Activated T-helper 17 cell treated with anti-CD3 and anti-CD28 coated beads, Interleukin-2, amount 50 U/mL, for 72 hours (primary cell): ENCODE measurements around the gene RFK. TPM values are rescaled to one million over a fixed set of nuclear protein-coding genes. Genes with fewer than 3 reads are reported as not detected.
"Not testable (repeated sequence)": the region's sequence is repeated elsewhere in the genome, so short reads cannot be mapped to it uniquely, and the experiment has no call there.

Experiments
- ATAC-seq: fragments of 150-1000 bp; cut with Tn5 transposase; replicated peaks from 2 replicates; pipeline ENCODE4 v1.10.0; 2021; ENCODE audit warnings: mild to moderate bottlenecking, moderate library complexity
- H3K27ac Mint-ChIP-seq: one replicate; pipeline ENCODE4 v1.8.0; 2022; ENCODE audit warnings: mixed read lengths
- H3K27me3 Mint-ChIP-seq: one replicate; pipeline ENCODE4 v1.8.0; 2022; ENCODE audit warnings: mixed read lengths
- H3K36me3 Mint-ChIP-seq: one replicate; pipeline ENCODE4 v1.8.0; 2022; ENCODE audit warnings: low read depth, mild to moderate bottlenecking, mixed read lengths
- H3K4me1 Mint-ChIP-seq: one replicate; pipeline ENCODE4 v1.8.0; 2022; ENCODE audit warnings: mixed read lengths
- H3K4me3 Mint-ChIP-seq: one replicate; pipeline ENCODE4 v1.8.0; 2022; ENCODE audit warnings: mild to moderate bottlenecking, mixed read lengths
- H3K9me3 Mint-ChIP-seq: one replicate; pipeline ENCODE4 v1.8.0; 2022; ENCODE audit warnings: mixed read lengths
- total RNA-seq, 2 donors: library from RNA; stranded (reverse); gene quantifications; one replicate each; pipeline ENCODE4 v1.2.3, GENCODE V29; 2022

Gene RFK
- total RNA-seq: 10 to 100 TPM in 1 of 2 donors, 1 to 10 TPM in 1; 7.9 to 16.8 TPM

DNA sequence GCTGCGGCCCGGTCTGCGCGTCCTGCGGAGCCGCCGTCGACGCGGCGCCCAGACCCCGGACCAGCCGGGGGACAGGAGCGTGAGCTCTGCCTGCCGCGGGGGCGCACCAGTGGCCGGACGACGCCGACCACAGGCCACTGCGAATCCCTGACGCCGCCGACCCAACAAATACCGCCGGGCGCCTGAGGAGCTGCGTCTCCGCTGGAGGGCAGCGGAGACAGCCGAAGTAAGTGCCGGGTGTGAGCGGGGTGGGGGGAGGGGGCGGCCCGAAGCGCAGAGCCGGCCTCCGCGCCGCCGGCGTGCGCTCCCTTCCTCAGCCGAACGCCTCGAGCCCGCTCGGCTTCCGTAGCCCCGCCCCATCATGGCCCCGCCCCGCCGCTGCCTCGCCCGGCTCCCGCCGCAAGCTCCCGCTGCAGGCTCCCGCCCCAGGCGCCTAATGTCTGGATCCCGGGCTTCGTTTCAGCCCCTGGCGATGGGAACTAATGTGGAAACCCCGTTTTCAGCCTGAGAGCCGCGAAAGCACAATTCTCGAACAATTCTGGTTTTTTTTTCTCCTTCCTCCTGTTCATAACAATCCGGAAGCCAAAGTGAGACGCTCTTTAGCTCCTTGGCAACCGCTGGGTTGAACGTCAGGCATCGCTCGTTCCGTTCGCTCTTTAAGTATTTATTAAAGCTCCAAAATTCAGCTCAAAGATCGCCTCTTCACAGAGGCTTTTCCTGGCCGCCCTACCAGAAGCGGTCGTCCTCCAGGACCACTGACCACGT lies at the start of gene RFK:
Gene RFK, minus strand, starts transcription at position 232 of the 765 bp plus-strand sequence. CDS start 255 bp downstream, outside the sequence.
- Mint-ChIP-seq H3K9me3 (no peaks in the 10 kb centered on the region), H3K27me3 (no peaks in the 10 kb centered on the region), H3K27ac (peak within 1 kb of the TSS; percentile 98), H3K4me1 (peaks cover 15% of the 10 kb centered on the region), H3K36me3 (peaks cover 28% of the 10 kb centered on the region), H3K4me3 (peak within 1 kb of the TSS; percentile 98)
- ATAC-seq: peak; percentile 87

DNA sequence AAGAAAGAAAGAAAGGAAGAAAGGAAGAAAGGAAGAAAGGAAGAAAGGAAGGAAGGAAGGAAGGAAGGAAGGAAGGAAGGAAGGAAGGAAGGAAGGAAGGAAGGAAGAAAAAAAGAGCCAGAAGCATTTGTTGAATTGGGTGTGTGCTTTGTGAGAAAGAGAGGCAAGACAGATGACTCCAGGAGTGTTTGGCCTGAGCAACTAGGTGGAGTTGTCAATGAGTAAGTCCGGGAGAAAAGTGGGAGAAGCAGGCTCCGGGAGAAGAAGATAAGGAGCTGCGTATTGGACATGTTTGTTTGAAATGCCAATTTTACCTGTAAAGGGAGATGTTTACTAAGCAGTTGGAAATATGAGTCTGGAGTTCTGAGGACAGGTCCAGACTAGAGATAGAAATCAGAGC lies 49.7 kb upstream of the RFK start:
- H3K9me3 Mint-ChIP-seq: peaks cover 4% of the 10 kb centered on the region
- H3K4me1 Mint-ChIP-seq: peaks cover 22% of the 10 kb centered on the region
- ATAC-seq: no peak
- H3K27me3 Mint-ChIP-seq: no peaks in the 10 kb centered on the region
- H3K36me3 Mint-ChIP-seq: peaks cover 41% of the 10 kb centered on the region
- peak overlapping the region; percentile 99 for H3K27ac Mint-ChIP-seq
- peak overlapping the region; percentile 75 for H3K4me3 Mint-ChIP-seq

DNA sequence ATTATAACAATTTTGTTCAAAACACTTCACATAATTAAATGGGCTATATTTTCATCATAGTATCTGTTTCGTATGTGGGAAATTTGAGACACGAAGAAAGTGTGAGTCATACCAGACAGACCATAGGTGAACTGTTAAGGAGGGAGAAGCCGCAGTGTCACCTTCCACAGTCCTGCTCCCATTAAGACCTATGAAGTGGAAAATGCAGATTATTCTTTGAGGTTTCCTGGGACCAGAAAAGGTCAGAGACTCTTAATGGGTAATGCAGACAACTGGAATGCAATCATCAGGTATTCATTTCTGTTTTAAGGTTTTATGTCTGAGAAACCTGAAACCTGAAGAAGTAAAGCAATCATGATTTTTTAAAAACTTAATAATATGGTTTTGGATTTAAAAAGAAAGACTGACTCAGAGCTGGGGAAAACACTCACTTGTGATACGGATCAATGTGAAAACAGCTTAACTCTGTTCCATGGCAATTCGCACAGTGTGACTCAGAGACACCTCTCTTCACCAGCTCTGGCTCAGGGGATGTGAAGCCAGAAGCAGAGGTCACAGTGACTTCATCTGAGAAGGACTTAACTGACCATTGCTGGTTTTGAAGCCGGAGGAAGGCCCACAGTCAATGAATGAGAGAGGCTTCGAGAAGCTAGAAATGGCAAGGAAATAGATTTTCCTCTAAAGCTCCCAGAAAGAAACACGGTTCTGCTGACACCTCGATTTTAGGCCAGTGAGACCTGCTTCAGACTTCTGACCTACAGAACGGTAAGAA lies 47.5 kb upstream of the RFK start:
- H3K27me3 Mint-ChIP-seq: no peaks in the 10 kb centered on the region
- ATAC-seq: peak; percentile 82
- peak overlapping the region; percentile 75 for H3K4me3 Mint-ChIP-seq
- peaks cover 4% of the 10 kb centered on the region for H3K9me3 Mint-ChIP-seq
- H3K36me3 Mint-ChIP-seq: peaks cover 41% of the 10 kb centered on the region
- peak overlapping the region; percentile 99 for H3K27ac Mint-ChIP-seq
- peaks cover 32% of the 10 kb centered on the region for H3K4me1 Mint-ChIP-seq

DNA sequence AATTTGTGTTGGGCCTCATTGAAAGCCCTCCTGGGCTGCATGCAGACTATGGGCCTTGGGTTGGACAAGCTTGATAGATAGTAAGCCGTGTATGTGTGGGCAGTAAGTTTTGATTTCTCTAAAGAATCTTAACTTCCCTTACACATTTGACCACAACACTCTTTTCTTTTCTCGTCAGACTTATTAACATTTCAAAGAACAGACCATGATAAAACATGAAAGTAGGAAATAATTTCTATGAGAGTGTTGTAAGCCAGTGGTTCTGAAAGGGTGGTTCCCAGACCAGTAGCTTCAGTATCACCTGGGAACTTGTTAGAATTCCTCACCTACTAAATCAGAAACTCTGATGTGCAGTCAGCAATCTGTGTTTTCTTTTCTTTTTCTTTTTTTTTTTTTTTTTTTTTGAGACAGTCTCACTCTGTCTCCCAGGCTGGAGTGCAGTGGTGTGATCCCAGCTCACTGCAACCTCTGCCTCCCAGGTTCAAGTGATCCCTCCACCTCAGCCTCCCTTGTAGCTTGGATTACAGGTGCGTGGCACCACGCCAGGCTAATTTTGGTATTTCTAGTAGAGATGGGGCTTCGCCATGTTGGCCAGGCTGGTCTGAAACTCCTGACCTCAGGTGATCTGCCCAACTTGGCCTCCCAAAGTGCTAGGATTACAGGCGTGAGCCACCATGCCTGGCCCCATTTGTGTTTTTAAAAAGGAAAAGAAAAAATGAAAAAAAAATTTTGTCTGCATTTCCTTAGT lies 44.8 kb upstream of the RFK start:
- peaks cover 4% of the 10 kb centered on the region for H3K9me3 Mint-ChIP-seq
- H3K4me1 Mint-ChIP-seq: peaks cover 24% of the 10 kb centered on the region
- H3K4me3 Mint-ChIP-seq: peak overlapping the region; percentile 47
- H3K27me3 Mint-ChIP-seq: no peaks in the 10 kb centered on the region
- peaks cover 21% of the 10 kb centered on the region for H3K36me3 Mint-ChIP-seq
- peak overlapping the region; percentile 56 for H3K27ac Mint-ChIP-seq
- ATAC-seq: peak; percentile 67

DNA sequence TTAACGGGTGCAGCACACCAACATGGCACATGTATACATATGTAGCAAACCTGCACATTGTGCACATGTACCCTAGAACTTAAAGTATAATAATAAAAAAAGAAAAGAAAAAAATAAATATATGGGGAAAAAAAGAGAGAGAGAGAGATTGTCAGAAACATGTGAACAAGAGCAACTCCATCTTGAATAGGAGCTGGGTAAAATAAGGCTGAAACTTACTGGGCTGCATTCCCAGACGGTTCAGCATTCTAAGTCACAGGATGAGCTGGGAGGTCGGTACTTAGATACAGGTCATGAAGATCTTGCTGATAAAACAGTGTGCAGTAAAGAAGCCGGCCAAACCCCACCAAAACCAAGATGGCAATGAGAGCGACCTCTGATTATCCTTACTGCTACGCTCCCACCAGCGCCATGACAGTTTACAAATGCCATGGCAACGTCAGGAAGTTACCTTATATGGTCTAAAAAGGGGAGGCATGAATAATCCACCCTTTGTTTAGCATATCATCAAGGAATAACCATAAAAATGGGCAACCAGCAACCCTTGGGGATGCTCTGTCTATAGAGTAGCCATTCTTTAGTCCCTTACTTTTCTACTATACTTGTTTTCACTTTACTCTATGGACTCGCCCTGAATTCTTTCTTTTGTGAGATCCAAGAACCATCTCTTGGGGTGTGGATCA lies 42.9 kb upstream of the RFK start:
- H3K27ac Mint-ChIP-seq: peak overlapping the region; percentile 56
- ATAC-seq: not testable (repeated sequence)

DNA sequence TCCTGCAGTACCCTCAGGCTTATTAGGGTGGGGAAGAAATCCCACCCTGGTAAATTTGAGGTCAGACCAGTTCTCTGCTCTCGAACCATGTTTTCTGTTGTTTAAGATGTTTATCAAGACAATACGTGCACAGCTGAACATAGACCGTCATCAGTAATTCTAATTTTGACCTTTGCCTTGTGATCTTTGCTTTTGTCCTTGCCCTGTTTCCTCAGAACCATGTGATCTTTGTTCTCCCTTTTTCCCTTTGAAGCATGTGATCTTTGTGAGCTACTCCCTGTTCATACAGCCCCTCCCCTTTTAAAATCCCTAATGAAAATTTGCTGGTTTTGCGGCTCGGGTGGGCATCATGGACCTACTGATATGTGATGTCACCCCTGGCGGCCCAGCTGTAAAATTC lies 40.7 kb upstream of the RFK start:
- ATAC-seq, H3K4me3 Mint-ChIP-seq: not testable (repeated sequence)
- H3K4me1 Mint-ChIP-seq: peaks cover 11% of the 10 kb centered on the region

More for the DNA sequence above, 42.9 kb upstream of the RFK start:
- H3K9me3 Mint-ChIP-seq, H3K4me3 Mint-ChIP-seq, H3K36me3 Mint-ChIP-seq, H3K27me3 Mint-ChIP-seq: not testable (repeated sequence)
- H3K4me1 Mint-ChIP-seq: peaks cover 21% of the 10 kb centered on the region

DNA sequence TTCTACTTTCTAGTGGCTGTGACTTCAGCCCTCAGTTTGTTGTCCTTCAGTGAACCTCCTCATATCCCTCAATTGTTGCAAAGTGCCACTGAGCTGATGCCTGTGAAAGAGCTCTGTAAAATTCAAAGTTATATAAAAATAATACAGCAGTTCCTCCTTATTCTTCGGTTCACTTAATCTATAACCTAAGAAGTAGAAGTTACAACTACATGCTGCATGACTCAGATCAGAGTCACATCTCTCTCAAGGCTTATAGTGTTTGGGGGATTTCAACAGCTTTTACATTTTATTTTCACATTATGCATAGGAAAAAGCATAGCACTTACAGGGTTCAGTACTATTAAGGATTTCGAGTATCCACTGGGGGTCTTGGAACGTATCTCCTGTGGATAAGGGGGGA lies 39.6 kb upstream of the RFK start:
- peaks cover 11% of the 10 kb centered on the region for H3K4me1 Mint-ChIP-seq
- H3K36me3 Mint-ChIP-seq: no peaks in the 10 kb centered on the region
- no peak overlapping the region for H3K4me3 Mint-ChIP-seq
- H3K27me3 Mint-ChIP-seq: no peaks in the 10 kb centered on the region
- no peaks in the 10 kb centered on the region for H3K9me3 Mint-ChIP-seq
- ATAC-seq: peak; percentile 59
- H3K27ac Mint-ChIP-seq: no peak overlapping the region

More for the DNA sequence above, 40.7 kb upstream of the RFK start:
- H3K27me3 Mint-ChIP-seq, H3K27ac Mint-ChIP-seq, H3K9me3 Mint-ChIP-seq, H3K36me3 Mint-ChIP-seq: not testable (repeated sequence)

DNA sequence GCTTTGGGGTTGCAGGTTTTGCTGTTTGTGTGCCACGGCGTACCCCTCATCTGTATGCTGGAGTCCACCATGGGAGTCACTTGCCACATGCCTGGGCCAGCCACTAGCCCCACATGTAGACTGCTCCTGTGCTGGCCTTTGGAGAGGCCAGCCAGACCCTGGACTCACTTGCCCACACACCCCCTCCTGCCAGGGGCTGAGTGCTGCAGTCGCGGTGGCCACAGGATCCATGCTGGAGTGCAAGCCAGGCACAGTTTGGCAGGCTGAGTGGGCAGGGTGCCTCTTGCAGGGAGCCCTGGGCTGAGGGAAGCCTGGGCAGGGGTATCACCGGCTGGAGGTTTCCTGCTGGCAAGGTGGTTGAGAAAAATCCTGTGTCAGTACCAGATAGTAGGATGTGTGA lies 39.2 kb upstream of the RFK start:
- Mint-ChIP-seq H3K27ac (no peak overlapping the region), H3K27me3 (no peaks in the 10 kb centered on the region), H3K4me3 (no peak overlapping the region), H3K36me3 (no peaks in the 10 kb centered on the region), H3K9me3 (no peaks in the 10 kb centered on the region), H3K4me1 (peaks cover 6% of the 10 kb centered on the region)
- ATAC-seq: peak; percentile 44

DNA sequence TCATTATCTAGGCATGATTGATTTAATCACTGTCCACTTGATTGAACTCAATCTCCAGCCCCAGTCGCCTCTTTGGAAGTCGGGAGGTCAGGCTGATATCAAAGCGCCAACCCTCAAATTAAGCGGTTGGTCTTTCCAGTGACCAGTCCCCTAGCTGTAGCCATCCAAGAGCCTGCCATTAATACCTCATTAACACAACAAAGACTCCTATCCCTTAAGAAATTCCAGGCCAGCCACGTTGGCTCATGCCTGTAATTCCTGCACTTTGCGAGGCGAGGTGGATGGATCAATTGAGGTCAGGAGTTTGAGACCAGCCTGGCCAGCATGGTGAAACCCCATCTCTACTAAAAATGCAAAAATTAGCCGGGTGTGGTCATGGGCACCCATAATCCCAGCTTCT lies 37.4 kb upstream of the RFK start:
- Mint-ChIP-seq H3K27ac (no peak overlapping the region), H3K4me3 (no peak overlapping the region), H3K4me1 (no peaks in the 10 kb centered on the region), H3K36me3 (no peaks in the 10 kb centered on the region), H3K27me3 (no peaks in the 10 kb centered on the region), H3K9me3 (no peaks in the 10 kb centered on the region)
- no peak for ATAC-seq

DNA sequence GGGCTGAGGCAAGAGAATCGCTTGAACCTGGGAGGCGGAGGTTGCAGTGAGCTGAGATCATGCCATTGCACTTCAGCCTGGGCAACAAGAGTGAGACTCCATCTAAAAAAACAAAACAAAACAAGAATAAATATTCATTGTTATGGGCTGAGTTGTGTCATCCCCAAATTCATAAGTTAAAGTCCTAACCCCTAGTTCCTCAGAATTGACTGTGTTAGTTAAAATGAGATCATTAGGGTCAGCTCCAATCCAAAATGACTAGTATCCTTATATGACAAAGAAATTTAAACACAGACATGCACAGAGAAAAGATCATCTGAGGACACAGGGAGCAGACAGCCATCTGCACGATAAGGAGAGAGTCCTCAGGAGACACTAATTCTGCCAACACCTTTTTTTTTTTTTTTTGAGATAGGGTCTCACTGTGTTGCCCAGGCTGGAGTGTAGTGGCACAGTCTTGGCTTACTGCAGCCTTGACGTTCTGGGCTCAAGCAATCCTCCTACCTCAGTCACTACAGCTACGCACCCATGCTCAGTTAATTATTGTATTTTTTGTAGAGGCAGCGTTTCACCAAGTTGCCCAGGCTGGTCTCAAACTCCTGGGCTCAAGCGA lies 32.7 kb upstream of the RFK start:
- Mint-ChIP-seq H3K27ac (no peak overlapping the region), H3K4me3 (no peak overlapping the region), H3K36me3 (no peaks in the 10 kb centered on the region), H3K4me1 (peaks cover 18% of the 10 kb centered on the region), H3K9me3 (no peaks in the 10 kb centered on the region), H3K27me3 (no peaks in the 10 kb centered on the region)
- peak; percentile 46 for ATAC-seq

DNA sequence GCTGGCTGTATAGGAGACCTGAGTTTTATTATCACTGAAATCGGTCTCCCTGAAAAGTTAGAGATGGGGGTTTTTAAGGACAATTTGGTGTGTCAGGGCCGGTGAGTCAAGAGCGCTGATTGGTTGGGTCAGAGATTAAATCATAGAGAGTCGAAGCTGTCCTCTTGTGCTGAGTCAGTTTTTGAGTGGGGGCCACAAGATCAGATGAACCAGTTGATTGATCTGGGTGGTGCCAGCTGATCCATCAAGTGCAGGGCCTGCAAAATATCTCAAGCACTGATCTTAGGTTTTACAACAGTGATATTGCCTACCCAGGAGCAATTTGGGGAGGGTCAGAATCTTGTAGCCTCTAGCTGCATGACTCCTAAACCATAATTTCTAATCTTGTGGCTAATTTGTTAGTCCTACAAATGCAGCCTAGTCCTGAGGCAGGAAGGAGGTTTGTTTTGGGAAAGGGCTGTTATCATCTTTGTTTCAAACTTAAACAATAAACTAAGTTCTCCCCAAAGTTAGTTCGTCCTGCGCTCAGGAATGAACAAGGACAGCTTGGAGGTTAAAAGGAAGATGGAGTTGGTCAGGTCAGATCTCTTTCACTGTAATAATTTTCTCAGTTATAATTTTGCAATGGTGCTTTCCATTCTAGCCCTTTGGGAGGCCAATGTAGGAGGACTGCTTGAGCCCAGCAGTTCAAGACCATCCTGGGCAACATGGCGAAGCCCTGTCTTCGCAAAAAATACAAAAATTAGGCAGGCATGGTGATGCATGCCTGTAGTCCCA lies 31.6 kb upstream of the RFK start:
- peak overlapping the region; percentile 25 for H3K27ac Mint-ChIP-seq
- H3K9me3 Mint-ChIP-seq: no peaks in the 10 kb centered on the region
- H3K4me1 Mint-ChIP-seq: peaks cover 18% of the 10 kb centered on the region
- no peak overlapping the region for H3K4me3 Mint-ChIP-seq
- no peaks in the 10 kb centered on the region for H3K36me3 Mint-ChIP-seq
- no peaks in the 10 kb centered on the region for H3K27me3 Mint-ChIP-seq
- ATAC-seq: no peak

DNA sequence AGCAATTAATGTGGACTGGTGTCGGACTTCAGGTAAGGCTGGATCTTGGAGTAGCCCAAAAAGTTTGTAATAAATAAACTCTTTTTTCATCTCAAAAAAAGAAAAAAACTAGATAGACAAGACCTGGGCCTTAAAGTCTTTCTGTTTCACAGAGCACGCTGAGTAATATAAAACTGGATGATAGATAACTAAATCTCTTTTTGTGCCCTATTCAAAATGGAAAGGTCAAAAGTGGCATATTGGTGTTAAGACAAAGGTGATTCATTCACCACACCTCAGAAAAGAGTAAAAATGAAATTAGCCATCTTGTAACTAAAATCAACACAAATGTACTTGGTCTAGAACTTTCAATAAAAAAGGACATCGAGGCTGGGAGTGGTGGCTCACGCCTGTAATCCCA lies 30.3 kb upstream of the RFK start:
- Mint-ChIP-seq H3K36me3 (no peaks in the 10 kb centered on the region), H3K9me3 (no peaks in the 10 kb centered on the region), H3K27ac (peak overlapping the region; percentile 89), H3K4me1 (peaks cover 18% of the 10 kb centered on the region), H3K4me3 (peak overlapping the region; percentile 59), H3K27me3 (no peaks in the 10 kb centered on the region)
- ATAC-seq: peak; percentile 91
